HepG2 (cell line): ENCODE results near the gene MAP2K2. TPM values are rescaled to one million over a fixed set of nuclear protein-coding genes. Genes with fewer than 3 reads are reported as not detected.

Source experiments
- AGO2 ChIP-seq: fragments of 200-400 bp; formaldehyde crosslinking; optimal IDR thresholded peaks from 2 replicates; pipeline ENCODE3; 2017; ENCODE audit warnings: mild to moderate bottlenecking, low read depth, low read length, moderate library complexity
- ERF ChIP-seq: IDR thresholded peaks from 2 replicates; pipeline ENCODE4 v1.6.1; 2018; ENCODE audit warnings: missing biosample characterization, missing genetic modification reagents
- MIXL1 ChIP-seq: IDR thresholded peaks from 2 replicates; pipeline ENCODE4 v1.6.1; 2016
- MLLT10 ChIP-seq: sonication (generic); formaldehyde crosslinking; IDR thresholded peaks from 2 replicates; pipeline ENCODE4 v1.4.0; 2020; ENCODE audit warnings: missing genetic modification reagents
- RFX5 ChIP-seq: IDR thresholded peaks from 2 replicates; pipeline ENCODE4 v1.6.1; 2011; ENCODE audit warnings: low read depth, low read length, improper control_type of control experiment
- SP1 ChIP-seq, 2 experiments: fragments of 450-650 bp in 1 of 2; sonication (generic) in 1 of 2; formaldehyde crosslinking in 1 of 2; IDR thresholded peaks; 2 replicates each; pipeline versions ENCODE4 v1.4.0 to v1.6.1; 2016 to 2020; ENCODE audit warnings: missing genetic modification reagents in 1 of 2
- ZBTB38 ChIP-seq: sonication (generic); formaldehyde crosslinking; IDR thresholded peaks from 2 replicates; pipeline ENCODE4 v1.5.1; 2020; ENCODE audit warnings: mild to moderate bottlenecking, missing genetic modification reagents
- ZBTB8A ChIP-seq: sonication (generic); formaldehyde crosslinking; IDR thresholded peaks from 2 replicates; pipeline ENCODE4 v1.4.0; 2020; ENCODE audit warnings: mild to moderate bottlenecking, low read depth, missing genetic modification reagents, borderline replicate concordance
- ZMYM3 ChIP-seq: sonication (generic); formaldehyde crosslinking; IDR thresholded peaks from 2 replicates; pipeline ENCODE4 v1.5.1; 2020; ENCODE audit warnings: mild to moderate bottlenecking, missing genetic modification reagents
- ZNF343 ChIP-seq: sonication (generic); formaldehyde crosslinking; IDR thresholded peaks from 2 replicates; pipeline ENCODE4 v1.4.0; 2020; ENCODE audit warnings: mild to moderate bottlenecking, missing genetic modification reagents
- ZNF446 ChIP-seq: sonication (generic); formaldehyde crosslinking; IDR thresholded peaks from 2 replicates; pipeline ENCODE4 v1.5.0; 2020; ENCODE audit warnings: mild to moderate bottlenecking, missing genetic modification reagents
- ZNF547 ChIP-seq: sonication (generic); formaldehyde crosslinking; IDR thresholded peaks from 2 replicates; pipeline ENCODE4 v1.5.1; 2020; ENCODE audit warnings: mild to moderate bottlenecking, missing genetic modification reagents
- ZNF724P ChIP-seq: sonication (generic); formaldehyde crosslinking; IDR thresholded peaks from 2 replicates; pipeline ENCODE4 v1.8.0; 2022; ENCODE audit warnings: missing genetic modification reagents, borderline replicate concordance
- polyA plus RNA-seq, 8 experiments: library from polyadenylated mRNA; depleted of rRNA in 3 of 8; stranded (reverse) in 7 of 8; unstranded in 1 of 8; fragments of >200 nt; fragmentation: Illumina TruSeq in 4 of 8; extraction: Trizol in 4 of 8; gene quantifications; 2 replicates each; pipeline versions ENCODE4 v1.2.1 to v1.2.3, GENCODE V29; 2011 to 2016; ENCODE audit warnings: low read depth in 4 of 8, missing spikeins in 1 of 8, mixed read lengths in 1 of 8; ENCODE audit not compliant: insufficient read depth in 1 of 8
- total RNA-seq, 5 experiments: library from RNA; depleted of rRNA; stranded (reverse); fragments of >200 nt; fragmentation: Illumina TruSeq; extraction: Trizol; gene quantifications; 2 replicates each; pipeline ENCODE4 v1.2.3, GENCODE V29; 2016; ENCODE audit warnings: low read depth in 1 of 5
- TF ChIP-seq, protein P1 (sequence below): IDR thresholded peaks from 2 replicates; pipeline ENCODE4 v1.6.1; 2012; ENCODE audit warnings: low read depth, low read length, improper control_type of control experiment
- TF ChIP-seq, protein P2 (sequence below): IDR thresholded peaks from 2 replicates; pipeline ENCODE4 v1.6.1; 2012; ENCODE audit warnings: inconsistent platforms
- TF ChIP-seq, protein P3 (sequence below): sonication (generic); formaldehyde crosslinking; IDR thresholded peaks from 2 replicates; pipeline ENCODE4 v1.5.1; 2020; ENCODE audit warnings: mild to moderate bottlenecking, moderate library complexity, missing genetic modification reagents
- TF ChIP-seq, protein P4 (sequence below): sonication (generic); formaldehyde crosslinking; IDR thresholded peaks from 2 replicates; pipeline ENCODE4 v1.5.1; 2020; ENCODE audit warnings: mild to moderate bottlenecking, missing genetic modification reagents, moderate library complexity
- TF ChIP-seq, protein P5 (sequence below): sonication (generic); IDR thresholded peaks from 2 replicates; pipeline ENCODE4 v1.6.1; 2016; ENCODE audit warnings: low read depth, borderline replicate concordance

The MAP2K2 gene
- total and polyA plus RNA-seq, 2 of the 13 experiments (the other 11 are each of a cell fraction or from before 2014, with no cell fraction given): 70.3 to 80.9 TPM

DNA sequence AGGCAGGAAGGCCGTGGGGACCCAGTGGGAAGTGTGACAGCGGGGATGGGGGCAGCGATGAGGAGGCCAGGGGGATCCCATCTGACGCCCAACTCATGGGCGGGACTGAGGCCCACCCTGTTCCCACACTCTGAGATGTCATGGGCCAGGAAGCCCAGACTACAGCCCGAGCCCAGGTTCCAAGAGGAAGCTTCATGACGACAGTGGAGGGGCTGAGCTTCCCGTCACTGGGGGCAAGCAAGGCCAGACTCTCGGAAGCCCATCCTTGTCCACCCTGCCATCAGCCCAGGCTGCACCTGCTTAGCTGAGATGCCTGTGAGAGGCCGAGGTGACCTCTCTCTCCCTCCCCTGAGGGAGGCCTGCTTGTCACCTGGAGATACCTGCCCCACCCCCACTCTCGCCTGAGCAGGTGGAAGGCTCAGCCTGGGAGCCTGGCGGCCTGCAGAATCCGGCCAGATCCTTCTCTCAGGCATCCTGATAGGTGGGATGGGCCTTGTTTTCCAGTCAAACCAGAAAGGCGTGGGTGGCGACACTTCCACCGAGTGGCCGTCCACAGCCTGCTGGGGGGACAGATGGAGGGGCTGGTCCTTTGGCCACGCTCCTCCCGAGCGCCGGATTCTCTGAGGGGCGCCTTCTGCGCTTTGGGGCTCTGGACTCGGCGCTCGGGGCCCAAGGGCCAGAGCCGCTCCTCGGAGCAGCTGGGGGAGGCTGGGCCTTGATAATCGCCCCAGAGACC, 62.1 kb downstream of the MAP2K2 start (continued):
- TF ChIP-seq, protein P1, sequence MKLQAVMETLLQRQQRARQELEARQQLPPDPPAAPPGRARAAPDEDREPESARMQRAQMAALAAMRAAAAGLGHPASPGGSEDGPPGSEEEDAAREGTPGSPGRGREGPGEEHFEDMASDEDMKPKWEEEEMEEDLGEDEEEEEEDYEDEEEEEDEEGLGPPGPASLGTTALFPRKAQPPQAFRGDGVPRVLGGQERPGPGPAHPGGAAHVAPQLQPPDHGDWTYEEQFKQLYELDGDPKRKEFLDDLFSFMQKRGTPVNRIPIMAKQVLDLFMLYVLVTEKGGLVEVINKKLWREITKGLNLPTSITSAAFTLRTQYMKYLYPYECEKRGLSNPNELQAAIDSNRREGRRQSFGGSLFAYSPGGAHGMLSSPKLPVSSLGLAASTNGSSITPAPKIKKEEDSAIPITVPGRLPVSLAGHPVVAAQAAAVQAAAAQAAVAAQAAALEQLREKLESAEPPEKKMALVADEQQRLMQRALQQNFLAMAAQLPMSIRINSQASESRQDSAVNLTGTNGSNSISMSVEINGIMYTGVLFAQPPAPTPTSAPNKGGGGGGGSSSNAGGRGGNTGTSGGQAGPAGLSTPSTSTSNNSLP: no peak
- peak; percentile 43 for TF ChIP-seq AGO2
- peak; percentile 61; the same call in 1 of the 2 replicates for TF ChIP-seq ZNF547 (CRISPR knock-in tag)
- TF ChIP-seq ZNF446 (CRISPR knock-in tag): no peak
- peak; percentile 16 for TF ChIP-seq ZBTB38 (CRISPR knock-in tag)
- 0 out of 2 replicates have a peak, but pooled peaks have one; percentile 27 for TF ChIP-seq ZNF724P (CRISPR knock-in tag)
- no peak for TF ChIP-seq ERF
- TF ChIP-seq ZBTB8A: 0 out of 2 replicates have a peak, but pooled peaks have one; percentile 25
- TF ChIP-seq, protein P2, sequence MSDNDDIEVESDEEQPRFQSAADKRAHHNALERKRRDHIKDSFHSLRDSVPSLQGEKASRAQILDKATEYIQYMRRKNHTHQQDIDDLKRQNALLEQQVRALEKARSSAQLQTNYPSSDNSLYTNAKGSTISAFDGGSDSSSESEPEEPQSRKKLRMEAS: peak; percentile 14; the same call in 1 of the 2 replicates
- TF ChIP-seq MLLT10: no peak
- no peak for TF ChIP-seq SP1 (IDR thresholded peaks at IDR 0.05)
- TF ChIP-seq SP1 (CRISPR knock-in tag; IDR thresholded peaks at IDR 0.05): peak; percentile 3; the same call in 1 of the 2 replicates
- TF ChIP-seq, protein P3, sequence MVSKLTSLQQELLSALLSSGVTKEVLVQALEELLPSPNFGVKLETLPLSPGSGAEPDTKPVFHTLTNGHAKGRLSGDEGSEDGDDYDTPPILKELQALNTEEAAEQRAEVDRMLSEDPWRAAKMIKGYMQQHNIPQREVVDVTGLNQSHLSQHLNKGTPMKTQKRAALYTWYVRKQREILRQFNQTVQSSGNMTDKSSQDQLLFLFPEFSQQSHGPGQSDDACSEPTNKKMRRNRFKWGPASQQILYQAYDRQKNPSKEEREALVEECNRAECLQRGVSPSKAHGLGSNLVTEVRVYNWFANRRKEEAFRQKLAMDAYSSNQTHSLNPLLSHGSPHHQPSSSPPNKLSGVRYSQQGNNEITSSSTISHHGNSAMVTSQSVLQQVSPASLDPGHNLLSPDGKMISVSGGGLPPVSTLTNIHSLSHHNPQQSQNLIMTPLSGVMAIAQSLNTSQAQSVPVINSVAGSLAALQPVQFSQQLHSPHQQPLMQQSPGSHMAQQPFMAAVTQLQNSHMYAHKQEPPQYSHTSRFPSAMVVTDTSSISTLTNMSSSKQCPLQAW: no peak
- no peak for TF ChIP-seq RFX5
- TF ChIP-seq, protein P4, sequence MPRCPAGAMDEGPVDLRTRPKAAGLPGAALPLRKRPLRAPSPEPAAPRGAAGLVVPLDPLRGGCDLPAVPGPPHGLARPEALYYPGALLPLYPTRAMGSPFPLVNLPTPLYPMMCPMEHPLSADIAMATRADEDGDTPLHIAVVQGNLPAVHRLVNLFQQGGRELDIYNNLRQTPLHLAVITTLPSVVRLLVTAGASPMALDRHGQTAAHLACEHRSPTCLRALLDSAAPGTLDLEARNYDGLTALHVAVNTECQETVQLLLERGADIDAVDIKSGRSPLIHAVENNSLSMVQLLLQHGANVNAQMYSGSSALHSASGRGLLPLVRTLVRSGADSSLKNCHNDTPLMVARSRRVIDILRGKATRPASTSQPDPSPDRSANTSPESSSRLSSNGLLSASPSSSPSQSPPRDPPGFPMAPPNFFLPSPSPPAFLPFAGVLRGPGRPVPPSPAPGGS (CRISPR knock-in tag): 0 out of 2 replicates have a peak, but pooled peaks have one; percentile 19
- no peak for TF ChIP-seq ZNF343 (CRISPR knock-in tag)
- TF ChIP-seq, protein P5, sequence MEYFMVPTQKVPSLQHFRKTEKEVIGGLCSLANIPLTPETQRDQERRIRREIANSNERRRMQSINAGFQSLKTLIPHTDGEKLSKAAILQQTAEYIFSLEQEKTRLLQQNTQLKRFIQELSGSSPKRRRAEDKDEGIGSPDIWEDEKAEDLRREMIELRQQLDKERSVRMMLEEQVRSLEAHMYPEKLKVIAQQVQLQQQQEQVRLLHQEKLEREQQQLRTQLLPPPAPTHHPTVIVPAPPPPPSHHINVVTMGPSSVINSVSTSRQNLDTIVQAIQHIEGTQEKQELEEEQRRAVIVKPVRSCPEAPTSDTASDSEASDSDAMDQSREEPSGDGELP: peak; percentile 34; the same call in 1 of the 2 replicates
- peak; percentile 95 for TF ChIP-seq ZMYM3
- no peak for TF ChIP-seq MIXL1
